Ovary (tissue), 3 donors: ENCODE data around the gene GSC.

Experiments
- CTCF ChIP-seq, 3 donors: fragments of 450-650 bp in 2 of 3; fragments of 200-600 bp in 1 of 3; IDR thresholded peaks; one replicate each; pipeline versions ENCODE4 v1.5.1 to v1.8.0; 2016 to 2022; ENCODE audit warnings: antibody characterized with exemption in 3 of 3, mild to moderate bottlenecking in 1 of 3
- EP300 ChIP-seq: sonication (generic); formaldehyde crosslinking; IDR thresholded peaks from one replicate; pipeline ENCODE4 v1.6.1; 2017; ENCODE audit warnings: antibody characterized with exemption
- POLR2A ChIP-seq: fragments of 450-650 bp; IDR thresholded peaks from one replicate; pipeline ENCODE4 v1.6.1; 2017; ENCODE audit warnings: antibody characterized with exemption, mild to moderate bottlenecking, moderate library complexity
- donor health status: DM: no; HTN: no; CAD: no.

GRCh38 chr14:94770815-94771157, 873 bp upstream of the GSC start:
- TF ChIP-seq CTCF (IDR thresholded peaks at IDR 0.05), result no peak
- no peak for TF ChIP-seq EP300
- TF ChIP-seq POLR2A, result no peak
